T-helper 1 cell treated with Interleukin-12 subunit alpha and Interleukin-12 subunit beta and Interleukin-4 antibody, amounts not matched to agents 30 ng/mL and 1 ng/mL, for 36 hours (primary cell): ENCODE data around the gene GPT2. TPM values are rescaled to one million over a fixed set of nuclear protein-coding genes. Genes with fewer than 3 reads are reported as not detected.

Source experiments
- intact Hi-C: fragments of 100-400 bp; cut with micrococcal nuclease; formaldehyde crosslinking; loops from one replicate; pipeline ENCODE4 v1.15.1; 2024
- total RNA-seq: library from RNA; stranded (reverse); gene quantifications from 2 replicates; pipeline ENCODE4 v1.2.3, GENCODE V29; 2022

Gene GPT2
- total RNA-seq, 1 donor from 2014 or later = 7.0 TPM

DNA sequence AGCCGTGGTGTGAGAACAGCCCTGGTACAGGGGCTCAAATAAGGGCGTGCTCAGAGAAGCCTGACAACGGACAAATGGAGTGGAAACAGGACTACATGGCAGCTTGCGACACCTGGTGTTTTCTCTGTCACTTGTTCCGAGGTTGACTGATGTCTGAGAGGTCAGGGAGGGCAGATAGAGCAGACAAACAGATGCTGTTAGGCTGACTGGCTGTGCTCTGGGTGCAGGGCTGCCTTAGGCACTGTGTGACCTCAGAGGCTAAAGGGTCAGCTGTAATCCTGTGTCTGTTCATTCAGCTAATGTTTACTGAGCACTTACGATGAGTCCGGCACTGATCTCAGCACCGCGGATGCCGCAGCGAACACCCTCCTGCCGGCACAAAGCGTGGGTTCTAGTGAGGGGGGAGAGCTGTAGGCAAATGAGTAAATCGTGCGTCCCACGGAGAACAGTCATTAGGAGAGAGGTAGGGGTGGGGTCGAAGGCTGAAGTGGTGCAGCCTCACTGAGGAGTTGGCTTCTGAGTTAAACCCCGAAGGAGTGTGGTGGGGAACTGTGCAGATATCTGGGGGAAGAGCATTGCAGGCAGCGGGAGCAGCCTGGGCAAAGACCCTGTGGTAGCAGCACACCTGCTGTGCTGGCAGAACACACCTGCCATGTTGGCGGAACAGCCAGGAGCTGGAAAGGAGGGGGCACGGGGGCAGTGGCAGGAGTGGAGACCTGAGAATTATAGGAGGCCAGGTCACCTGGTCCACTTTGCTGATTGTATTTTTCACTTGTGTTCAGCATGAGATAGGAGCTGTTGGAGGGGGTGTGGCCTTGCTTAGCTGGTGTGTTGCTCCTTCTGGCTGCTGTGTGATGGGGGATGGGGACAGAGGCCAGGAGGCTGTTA, 35.0 kb downstream of the GPT2 start:
- intact Hi-C loops = no loop called here

DNA sequence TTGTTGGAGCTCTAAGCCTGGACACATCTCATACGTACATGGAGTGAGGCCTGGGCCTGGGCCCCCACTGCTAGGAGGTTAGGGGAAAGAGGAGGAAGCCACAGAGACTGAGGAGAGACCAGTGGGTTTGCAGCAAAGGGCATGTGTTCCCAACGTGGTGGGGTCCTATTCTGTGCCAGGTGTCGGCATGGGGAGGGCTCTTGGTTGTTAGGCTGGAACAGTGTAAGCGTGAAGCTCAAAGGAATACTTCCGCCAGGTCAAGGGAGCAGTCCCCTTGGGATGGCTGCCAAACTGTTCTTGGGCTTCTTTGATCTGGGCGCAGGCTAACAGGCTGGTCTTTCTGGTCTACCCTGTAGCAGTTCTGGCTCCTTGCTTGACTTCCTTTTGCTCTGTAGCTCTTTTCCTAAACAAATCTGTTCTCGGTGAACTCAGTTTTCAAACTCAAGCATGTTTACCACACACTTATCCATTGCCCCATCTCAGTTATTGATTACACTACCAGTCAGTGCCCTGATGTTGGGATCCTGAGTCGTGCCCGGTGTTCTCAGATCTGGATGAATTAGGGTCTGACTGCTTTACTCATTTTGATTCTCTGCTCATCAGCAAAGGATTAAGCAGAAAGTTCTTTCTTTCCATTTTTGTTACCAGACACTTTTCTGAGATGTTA, 36.4 kb downstream of the GPT2 start:
- intact Hi-C loops = no loop called here

GRCh38 chr16:46922239-46922638, 38.1 kb downstream of the GPT2 start:
- intact Hi-C loops = no loop called here

DNA sequence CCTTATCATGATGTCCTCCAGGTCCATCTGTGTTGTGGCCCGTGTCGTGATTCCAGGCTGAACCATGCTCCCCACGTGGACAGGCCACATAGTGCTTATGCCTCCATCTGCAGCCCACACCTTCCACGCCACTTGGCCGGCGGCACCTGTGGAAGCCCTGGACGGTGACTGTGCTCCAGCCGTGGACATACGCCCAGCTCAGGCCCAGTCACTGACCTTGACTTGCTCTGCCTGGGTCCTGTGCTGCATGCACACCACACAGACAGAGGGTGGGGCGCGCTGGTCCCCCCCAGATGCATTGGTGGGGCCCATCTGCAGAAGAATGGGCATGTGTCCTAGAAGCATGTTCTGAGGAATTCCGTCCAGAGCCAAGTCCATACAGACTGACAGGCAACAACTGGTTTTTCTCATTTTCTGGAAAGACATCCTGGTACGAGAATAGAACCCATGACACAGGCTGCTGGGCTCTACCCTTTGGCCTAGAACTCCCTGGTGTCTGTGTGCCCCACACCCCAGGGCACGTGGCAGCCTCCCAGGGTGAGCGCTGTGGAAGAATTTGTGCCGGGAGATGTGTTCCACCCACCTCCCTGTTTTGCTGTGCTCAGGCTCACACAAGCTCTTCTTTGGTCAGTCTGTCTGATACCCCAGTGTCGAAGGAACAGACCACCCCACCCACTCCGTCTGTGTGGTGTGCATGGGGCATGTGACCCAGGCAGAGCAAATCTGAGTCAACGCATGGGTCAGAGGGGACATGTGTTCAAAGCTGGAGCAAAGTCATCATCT, 39.5 kb downstream of the GPT2 start:
- intact Hi-C loops = no loop called here

GRCh38 chr16:46924402-46924801, 40.2 kb downstream of the GPT2 start:
- intact Hi-C loops = no loop called here

DNA sequence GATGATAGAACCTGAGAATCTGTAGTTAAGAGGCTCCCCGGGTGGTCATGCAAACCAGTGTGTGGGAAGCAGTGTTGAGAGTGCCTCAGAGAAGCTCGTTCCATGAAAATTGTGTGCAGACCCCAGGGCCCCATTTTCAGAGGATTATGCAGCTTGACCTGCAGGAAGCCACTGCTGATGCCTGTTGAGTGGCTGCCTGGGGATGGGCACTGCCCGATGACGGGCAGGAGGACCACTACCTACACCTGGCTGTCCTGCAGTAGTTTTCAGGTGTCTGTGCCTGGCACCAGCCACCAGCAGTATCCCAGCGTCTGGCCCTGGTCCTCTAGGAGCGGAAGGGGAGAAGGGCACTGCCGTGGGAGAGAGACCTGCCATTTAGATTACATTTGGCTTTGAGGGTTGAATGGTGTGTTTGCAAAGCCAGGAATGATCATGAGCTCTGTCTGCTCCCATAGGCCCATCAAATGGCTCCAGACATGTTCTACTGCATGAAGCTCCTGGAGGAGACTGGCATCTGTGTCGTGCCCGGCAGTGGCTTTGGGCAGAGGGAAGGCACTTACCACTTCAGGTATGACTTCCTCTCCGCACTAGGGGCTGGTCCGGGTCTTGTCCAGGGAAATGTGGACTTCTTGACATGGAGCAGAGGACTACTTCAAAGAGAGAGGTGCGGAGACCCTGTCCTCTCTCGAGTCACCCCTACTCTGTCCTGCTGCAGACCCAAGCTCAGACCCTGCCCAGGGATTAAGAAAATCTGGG, 42.5 kb downstream of the GPT2 start:
- intact Hi-C loops = loop anchor here (5.0 kb wide), 1 partner anchor 239 kb away; the partner anchor contains the start of genes ORC6 and VPS35

GRCh38 chr16:46927273-46927672, 43.1 kb downstream of the GPT2 start:
- intact Hi-C loops = loop anchor here (5.0 kb wide), 1 partner anchor 240 kb away; the partner anchor contains the start of genes ORC6 and VPS35

DNA sequence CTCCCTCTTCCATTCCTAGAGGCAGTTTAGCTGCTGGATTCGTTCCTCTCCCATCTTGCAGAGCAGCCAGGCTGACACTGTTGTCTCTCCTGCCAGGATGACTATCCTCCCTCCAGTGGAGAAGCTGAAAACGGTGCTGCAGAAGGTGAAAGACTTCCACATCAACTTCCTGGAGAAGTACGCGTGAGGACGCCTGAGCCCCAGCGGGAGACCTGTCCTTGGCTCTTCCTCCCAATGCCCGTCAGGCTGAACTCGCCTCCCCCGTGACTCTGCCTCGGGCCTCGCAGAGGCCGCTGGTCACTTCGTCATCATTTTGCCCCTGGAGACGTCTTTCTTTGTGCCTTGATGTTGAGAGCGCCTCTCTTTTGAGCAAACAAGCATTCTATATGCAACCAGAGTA, 44.6 kb downstream of the GPT2 start:
- intact Hi-C loops = loop anchor here (1.0 to 5.0 kb wide), 4 partner anchors 45 to 256 kb away; partner anchors contain the start of genes GPT2, ORC6 and VPS35

DNA sequence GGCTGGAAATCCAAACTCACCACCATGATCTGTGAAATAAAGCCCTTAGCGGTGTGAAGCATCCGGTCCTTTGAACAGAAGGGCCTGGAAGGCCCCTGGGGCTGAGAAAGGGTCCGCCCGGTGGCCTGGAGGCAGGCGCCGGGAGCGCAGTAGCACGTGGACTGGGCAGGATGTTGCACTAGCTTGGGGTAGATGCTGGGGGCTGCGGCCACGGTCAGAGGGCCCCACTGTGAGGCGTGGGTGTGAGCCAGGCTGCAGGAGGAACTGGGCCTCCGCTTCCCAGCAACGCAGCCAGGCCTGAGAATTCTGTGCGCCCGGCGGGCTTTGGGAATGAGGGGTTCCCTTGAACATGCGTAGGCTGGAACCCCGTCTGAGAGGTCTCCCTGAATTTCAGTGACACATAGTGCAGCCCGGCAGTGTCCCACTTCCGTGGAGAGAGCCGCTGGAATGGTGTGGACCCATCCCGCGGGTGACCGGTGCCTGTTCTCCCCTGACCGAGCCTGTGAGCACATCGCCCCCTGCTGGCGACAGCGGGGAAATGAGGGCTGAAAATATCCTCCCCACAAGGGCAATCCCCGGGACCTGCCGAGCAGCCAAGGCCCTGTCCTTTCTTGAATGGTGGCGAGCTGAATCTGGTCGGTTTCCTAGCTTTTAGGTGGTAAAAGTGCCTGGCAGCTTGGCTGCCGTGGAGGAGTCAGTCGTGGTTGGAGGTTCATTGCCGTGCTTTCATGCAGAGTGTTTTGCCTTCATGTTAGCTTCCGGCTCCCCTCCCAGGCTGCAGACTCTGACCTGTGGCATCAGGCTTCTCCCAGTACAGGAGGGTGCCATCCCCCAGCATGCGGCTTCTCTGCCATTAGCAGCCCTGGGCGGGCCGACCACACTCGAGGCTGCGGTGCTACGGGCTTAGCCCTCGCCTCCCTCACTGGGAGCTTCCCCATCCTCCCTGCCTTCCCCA, 45.5 kb downstream of the GPT2 start:
- intact Hi-C loops = loop anchor here (1.0 to 5.0 kb wide), 4 partner anchors 45 to 256 kb away; partner anchors contain the start of genes GPT2, ORC6 and VPS35

DNA sequence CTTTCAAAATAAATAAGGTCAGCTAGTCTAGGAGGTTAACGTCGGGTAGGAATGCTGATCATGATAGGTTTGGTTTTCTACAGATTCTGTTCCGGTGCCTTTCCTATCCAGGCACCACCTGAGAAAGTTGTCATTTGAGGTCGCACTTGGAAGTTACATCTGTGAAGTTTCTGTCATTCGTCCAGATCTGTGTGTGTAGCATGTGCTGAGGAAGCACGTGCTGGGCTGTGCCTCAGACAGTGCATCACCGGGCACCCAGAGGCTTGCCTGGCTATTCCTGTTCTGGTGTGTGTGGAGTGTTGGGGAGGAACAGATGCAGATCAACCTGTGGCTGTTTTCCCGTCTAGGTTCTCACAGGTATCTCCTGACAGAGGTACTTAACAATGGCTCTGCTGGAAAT, 46.7 kb downstream of the GPT2 start:
- intact Hi-C loops = no loop called here

DNA sequence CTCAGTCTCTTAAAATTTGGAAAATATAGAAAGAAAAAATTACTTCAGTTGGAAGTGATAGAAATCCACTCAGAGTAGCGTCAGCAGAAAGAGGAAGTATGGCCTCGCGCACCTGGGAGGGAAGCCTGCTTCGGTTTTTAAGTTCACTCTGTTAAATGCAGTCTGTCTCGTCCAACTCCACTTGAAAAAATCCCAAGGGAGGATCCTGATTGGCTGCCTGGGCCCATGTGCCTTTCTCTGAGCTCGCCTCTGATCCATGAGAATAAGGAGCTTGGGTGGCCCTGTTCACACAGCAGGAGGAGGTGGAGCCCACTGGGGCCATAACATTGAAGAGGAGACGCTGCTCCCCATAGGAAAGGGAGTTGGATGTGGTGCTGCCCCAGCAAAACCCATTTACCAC, 48.6 kb downstream of the GPT2 start:
- intact Hi-C loops = no loop called here

DNA sequence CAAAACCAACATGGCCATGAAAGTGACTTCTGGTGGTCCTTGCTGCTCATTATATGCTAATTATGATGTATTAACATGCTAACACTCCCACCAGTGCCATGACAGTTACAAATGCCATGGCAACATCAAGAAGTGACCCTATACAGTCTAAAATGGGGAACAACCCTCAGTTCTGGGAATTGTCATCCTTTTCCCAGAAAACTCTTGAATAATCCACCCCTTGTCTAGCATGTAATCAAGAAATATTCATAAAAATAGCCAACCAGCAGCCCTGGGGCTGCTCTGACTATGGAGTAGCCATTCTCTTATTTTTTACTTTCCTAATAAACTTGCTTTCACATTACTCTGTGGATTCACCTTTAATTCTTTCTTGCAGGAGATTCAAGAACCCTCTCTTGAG, 53.4 kb downstream of the GPT2 start:
- intact Hi-C loops = no loop called here

DNA sequence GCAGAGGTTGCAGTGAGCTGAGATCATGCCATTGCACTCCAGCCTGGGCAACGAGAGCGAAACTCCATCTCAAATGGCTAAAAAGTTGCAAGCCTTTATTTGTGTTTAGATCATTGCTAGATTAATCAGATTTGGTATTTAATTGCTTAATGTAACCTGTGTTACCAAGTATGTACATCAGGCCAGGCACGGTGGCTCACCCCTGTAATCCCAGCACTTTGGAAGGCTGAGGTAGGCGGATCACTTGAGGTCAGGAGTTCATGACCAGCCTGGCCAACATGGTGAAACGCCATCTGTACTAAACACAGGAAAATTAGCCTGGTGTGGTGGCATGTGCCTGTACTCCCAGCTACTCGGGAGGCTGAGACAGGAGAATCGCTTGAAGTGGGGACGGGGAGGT, 60.6 kb downstream of the GPT2 start:
- intact Hi-C loops = loop anchor here (10.0 kb wide), 1 partner anchor 1680 kb away; no protein-coding TSS in a partner anchor

GRCh38 chr16:46947900-46948547, 63.9 kb downstream of the GPT2 start:
- intact Hi-C loops = loop anchor here (1.0 to 10.0 kb wide), 9 partner anchors 25 to 1677 kb away; partner anchors contain the start of genes DNAJA2, ITFG1 and PHKB

- intact Hi-C loops = loop anchor here (1.0 to 10.0 kb wide), 4 partner anchors 89 to 1676 kb away; partner anchors contain the start of genes ITFG1 and PHKB
These were observed 64.5 kb downstream of the GPT2 start for GRCh38 chr16:46948548-46949166.

GRCh38 chr16:46949241-46949892, 65.2 kb downstream of the GPT2 start:
- intact Hi-C loops = loop anchor here (2.0 to 10.0 kb wide), 2 partner anchors 511 to 1675 kb away; partner anchors contain the start of genes ITFG1 and PHKB

- intact Hi-C loops = no loop called here
These were observed 65.8 kb downstream of the GPT2 start for GRCh38 chr16:46950009-46950408.

GRCh38 chr16:46954562-46954961, 70.4 kb downstream of the GPT2 start:
- intact Hi-C loops = loop anchor here (2.0 kb wide), 1 partner anchor 18 kb away; the partner anchor contains the start of gene DNAJA2
